WTC11 (cell line): ENCODE measurements around the gene KRTAP5-2. TPM values are rescaled to one million over a fixed set of nuclear protein-coding genes. Genes with fewer than 3 reads are reported as not detected.
A peak's percentile ranks its signal among the peaks of the same experiment; 100 is the strongest.

ENCODE experiments used
- ATAC-seq: fragments of 200-7000 bp; cut with Tn5 transposase; 2 replicates; pipeline ENCODE4 v1.10.0; 2021; ENCODE audit warnings: mild to moderate bottlenecking, moderate library complexity
- CTCF ChIA-PET: fragments of 300-600 bp; sonication (Branson Sonifier 250); formaldehyde crosslinking; loops from one replicate; lab custom pipeline; 2021; ENCODE audit warnings: antibody characterized with exemption; lab: Charles Lee
- POLR2A ChIA-PET: fragments of 350-600 bp; sonication (Branson Sonifier 250); formaldehyde crosslinking; loops from one replicate; lab custom pipeline; 2021; ENCODE audit warnings: antibody characterized with exemption; lab: Charles Lee
- DNase-seq: peaks from one replicate; pipeline ENCODE4 v3.0.0; 2021; ENCODE audit warnings: low spot score
- H3K27ac Mint-ChIP-seq: 2 replicates; pipeline ENCODE4 v1.8.0; 2021; ENCODE audit warnings: mixed read lengths
- H3K27me3 Mint-ChIP-seq: 2 replicates; pipeline ENCODE4 v1.8.0; 2021; ENCODE audit warnings: low read depth, mild to moderate bottlenecking, moderate library complexity, mixed read lengths
- H3K36me3 Mint-ChIP-seq: 2 replicates; pipeline ENCODE4 v1.8.0; 2021; ENCODE audit warnings: mixed read lengths
- H3K4me1 Mint-ChIP-seq: 2 replicates; pipeline ENCODE4 v1.8.0; 2022; ENCODE audit warnings: mixed read lengths
- H3K4me3 Mint-ChIP-seq: 2 replicates; pipeline ENCODE4 v1.8.0; 2021; ENCODE audit warnings: mild to moderate bottlenecking, moderate library complexity, mixed read lengths
- H3K9me3 Mint-ChIP-seq: 2 replicates; pipeline ENCODE4 v1.8.0; 2021; ENCODE audit warnings: mixed read lengths
- CREB1 ChIP-seq: sonication (generic); formaldehyde crosslinking; IDR thresholded peaks from 2 replicates; pipeline ENCODE4 v1.8.0; 2023; ENCODE audit warnings: mild to moderate bottlenecking, missing genetic modification reagents
- E2F4 ChIP-seq: sonication (generic); formaldehyde crosslinking; IDR thresholded peaks from 2 replicates; pipeline ENCODE4 v1.8.1; 2022; ENCODE audit warnings: low read depth, mild to moderate bottlenecking, moderate library complexity, missing genetic modification reagents, borderline replicate concordance
- ELF4 ChIP-seq: sonication (generic); formaldehyde crosslinking; IDR thresholded peaks from 2 replicates; pipeline ENCODE4 v1.8.1; 2022; ENCODE audit warnings: low read depth, mild to moderate bottlenecking, moderate library complexity, missing genetic modification reagents
- ETV6 ChIP-seq: sonication (generic); formaldehyde crosslinking; IDR thresholded peaks from 2 replicates; pipeline ENCODE4 v1.8.1; 2022; ENCODE audit warnings: mild to moderate bottlenecking, missing genetic modification reagents
- FOXP4 ChIP-seq: sonication (generic); formaldehyde crosslinking; IDR thresholded peaks from 2 replicates; pipeline ENCODE4 v1.8.0; 2022; ENCODE audit warnings: mild to moderate bottlenecking, missing genetic modification reagents
- GABPB1 ChIP-seq: sonication (generic); formaldehyde crosslinking; IDR thresholded peaks from 2 replicates; pipeline ENCODE4 v1.8.1; 2023; ENCODE audit warnings: mild to moderate bottlenecking, missing genetic modification reagents
- GTF2I ChIP-seq: fragments of 250-450 bp; sonication (Bioruptor Pico); conservative IDR thresholded peaks from 2 replicates; pipeline ENCODE4 v1.4.0; 2021; ENCODE audit warnings: mild to moderate bottlenecking
- IRF2 ChIP-seq: sonication (generic); formaldehyde crosslinking; IDR thresholded peaks from 2 replicates; pipeline ENCODE4 v1.8.0; 2022; ENCODE audit warnings: low read depth, missing genetic modification reagents, borderline replicate concordance
- KAT7 ChIP-seq: sonication (generic); formaldehyde crosslinking; IDR thresholded peaks from 2 replicates; pipeline ENCODE4 v1.8.1; 2023; ENCODE audit warnings: missing genetic modification reagents, mild to moderate bottlenecking, borderline replicate concordance
- NFE2L1 ChIP-seq: sonication (generic); formaldehyde crosslinking; IDR thresholded peaks from 2 replicates; pipeline ENCODE4 v1.8.1; 2023; ENCODE audit warnings: missing genetic modification reagents
- NR2C2 ChIP-seq: sonication (generic); formaldehyde crosslinking; IDR thresholded peaks from 2 replicates; pipeline ENCODE4 v1.8.0; 2022; ENCODE audit warnings: mild to moderate bottlenecking, missing genetic modification reagents
- NR3C1 ChIP-seq: sonication (generic); formaldehyde crosslinking; conservative IDR thresholded peaks from 2 replicates; pipeline ENCODE4 v1.8.1; 2023; ENCODE audit warnings: low read depth, mild to moderate bottlenecking, missing genetic modification reagents
- PRRX2 ChIP-seq: fragments of 250-450 bp; sonication (Bioruptor Pico); IDR thresholded peaks from 2 replicates; pipeline ENCODE4 v1.8.0; 2021; ENCODE audit warnings: mild to moderate bottlenecking
- SOX15 ChIP-seq: fragments of 250-450 bp; sonication (Bioruptor Pico); IDR thresholded peaks from 2 replicates; pipeline ENCODE4 v1.9.0; 2021; ENCODE audit warnings: mild to moderate bottlenecking
- TEAD1 ChIP-seq: sonication (generic); formaldehyde crosslinking; IDR thresholded peaks from 2 replicates; pipeline ENCODE4 v1.8.0; 2022; ENCODE audit warnings: mild to moderate bottlenecking, missing genetic modification reagents
- USF1 ChIP-seq: sonication (generic); formaldehyde crosslinking; IDR thresholded peaks from 2 replicates; pipeline ENCODE4 v1.8.0; 2022; ENCODE audit warnings: mild to moderate bottlenecking, missing genetic modification reagents
- ZBTB21 ChIP-seq: sonication (generic); formaldehyde crosslinking; IDR thresholded peaks from 2 replicates; pipeline ENCODE4 v1.8.1; 2023; ENCODE audit warnings: mild to moderate bottlenecking, missing genetic modification reagents, borderline replicate concordance
- ZNF423 ChIP-seq: fragments of 250-450 bp; sonication (Bioruptor Pico); IDR thresholded peaks from 2 replicates; pipeline ENCODE4 v2.1.2; 2022; ENCODE audit warnings: mild to moderate bottlenecking, moderate library complexity
- ZSCAN18 ChIP-seq: fragments of 250-450 bp; sonication (Bioruptor Pico); IDR thresholded peaks from 2 replicates; pipeline ENCODE4 v2.1.2; 2022; ENCODE audit warnings: mild to moderate bottlenecking, moderate library complexity
- total RNA-seq: library from RNA; stranded (reverse); gene quantifications from 3 replicates; pipeline ENCODE4 v1.2.3, GENCODE V29; 2021
- TF ChIP-seq, protein P1 (sequence below): sonication (generic); formaldehyde crosslinking; IDR thresholded peaks from 2 replicates; pipeline ENCODE4 v1.8.0; 2022; ENCODE audit warnings: mild to moderate bottlenecking, missing genetic modification reagents
- TF ChIP-seq, protein P2 (sequence below): fragments of 250-450 bp; sonication (Bioruptor Pico); IDR thresholded peaks from 2 replicates; pipeline ENCODE4 v1.8.0; 2021; ENCODE audit warnings: mild to moderate bottlenecking
- TF ChIP-seq, protein P3 (sequence below): fragments of 200-600 bp; IDR thresholded peaks from 2 replicates; pipeline ENCODE4 v1.8.0; 2022; ENCODE audit warnings: antibody characterized with exemption
- TF ChIP-seq, protein P4 (sequence below): sonication (generic); formaldehyde crosslinking; conservative IDR thresholded peaks from 2 replicates; pipeline ENCODE4 v1.8.1; 2022; ENCODE audit warnings: mild to moderate bottlenecking, missing genetic modification reagents

KRTAP5-2 gene
- total RNA-seq, 1 experiment from 2014 or later = not detected

- H3K27me3 Mint-ChIP-seq = peaks cover 67% of the 10 kb centered on the region
- H3K36me3 Mint-ChIP-seq = peaks cover 3% of the 10 kb centered on the region; the same call in 1 of the 2 replicates
- ATAC-seq (peak; percentile 58), DNase-seq (peak; percentile 66)
- CTCF ChIA-PET = interaction anchor here (0.5 to 14.8 kb wide), 39 partner anchors 8 to 392 kb away, joined by 3 to 457 read pairs (median 5); partner anchors contain the start of genes CTSD, KRTAP5-2 and KRTAP5-5
- TF ChIP-seq ZNF423 (CRISPR knock-in tag) (peak; percentile 93), KAT7 (CRISPR knock-in tag) (0 out of 2 replicates have a peak, but pooled peaks have one; percentile 36), E2F4 (CRISPR knock-in tag) (no peak), SOX15 (CRISPR knock-in tag) (no peak), IRF2 (no peak), PRRX2 (CRISPR knock-in tag) (no peak), ZBTB21 (CRISPR knock-in tag) (no peak), TEAD1 (no peak), ELF4 (CRISPR knock-in tag) (no peak), GTF2I (CRISPR knock-in tag) (no peak), ZSCAN18 (CRISPR knock-in tag) (no peak)
- TF ChIP-seq, protein P1, sequence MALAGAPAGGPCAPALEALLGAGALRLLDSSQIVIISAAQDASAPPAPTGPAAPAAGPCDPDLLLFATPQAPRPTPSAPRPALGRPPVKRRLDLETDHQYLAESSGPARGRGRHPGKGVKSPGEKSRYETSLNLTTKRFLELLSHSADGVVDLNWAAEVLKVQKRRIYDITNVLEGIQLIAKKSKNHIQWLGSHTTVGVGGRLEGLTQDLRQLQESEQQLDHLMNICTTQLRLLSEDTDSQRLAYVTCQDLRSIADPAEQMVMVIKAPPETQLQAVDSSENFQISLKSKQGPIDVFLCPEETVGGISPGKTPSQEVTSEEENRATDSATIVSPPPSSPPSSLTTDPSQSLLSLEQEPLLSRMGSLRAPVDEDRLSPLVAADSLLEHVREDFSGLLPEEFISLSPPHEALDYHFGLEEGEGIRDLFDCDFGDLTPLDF = no peak
- TF ChIP-seq, protein P2, sequence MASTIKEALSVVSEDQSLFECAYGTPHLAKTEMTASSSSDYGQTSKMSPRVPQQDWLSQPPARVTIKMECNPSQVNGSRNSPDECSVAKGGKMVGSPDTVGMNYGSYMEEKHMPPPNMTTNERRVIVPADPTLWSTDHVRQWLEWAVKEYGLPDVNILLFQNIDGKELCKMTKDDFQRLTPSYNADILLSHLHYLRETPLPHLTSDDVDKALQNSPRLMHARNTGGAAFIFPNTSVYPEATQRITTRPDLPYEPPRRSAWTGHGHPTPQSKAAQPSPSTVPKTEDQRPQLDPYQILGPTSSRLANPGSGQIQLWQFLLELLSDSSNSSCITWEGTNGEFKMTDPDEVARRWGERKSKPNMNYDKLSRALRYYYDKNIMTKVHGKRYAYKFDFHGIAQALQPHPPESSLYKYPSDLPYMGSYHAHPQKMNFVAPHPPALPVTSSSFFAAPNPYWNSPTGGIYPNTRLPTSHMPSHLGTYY (CRISPR knock-in tag) = no peak
- TF ChIP-seq, protein P3, sequence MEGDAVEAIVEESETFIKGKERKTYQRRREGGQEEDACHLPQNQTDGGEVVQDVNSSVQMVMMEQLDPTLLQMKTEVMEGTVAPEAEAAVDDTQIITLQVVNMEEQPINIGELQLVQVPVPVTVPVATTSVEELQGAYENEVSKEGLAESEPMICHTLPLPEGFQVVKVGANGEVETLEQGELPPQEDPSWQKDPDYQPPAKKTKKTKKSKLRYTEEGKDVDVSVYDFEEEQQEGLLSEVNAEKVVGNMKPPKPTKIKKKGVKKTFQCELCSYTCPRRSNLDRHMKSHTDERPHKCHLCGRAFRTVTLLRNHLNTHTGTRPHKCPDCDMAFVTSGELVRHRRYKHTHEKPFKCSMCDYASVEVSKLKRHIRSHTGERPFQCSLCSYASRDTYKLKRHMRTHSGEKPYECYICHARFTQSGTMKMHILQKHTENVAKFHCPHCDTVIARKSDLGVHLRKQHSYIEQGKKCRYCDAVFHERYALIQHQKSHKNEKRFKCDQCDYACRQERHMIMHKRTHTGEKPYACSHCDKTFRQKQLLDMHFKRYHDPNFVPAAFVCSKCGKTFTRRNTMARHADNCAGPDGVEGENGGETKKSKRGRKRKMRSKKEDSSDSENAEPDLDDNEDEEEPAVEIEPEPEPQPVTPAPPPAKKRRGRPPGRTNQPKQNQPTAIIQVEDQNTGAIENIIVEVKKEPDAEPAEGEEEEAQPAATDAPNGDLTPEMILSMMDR = peak; percentile 86
- TF ChIP-seq, protein P4, sequence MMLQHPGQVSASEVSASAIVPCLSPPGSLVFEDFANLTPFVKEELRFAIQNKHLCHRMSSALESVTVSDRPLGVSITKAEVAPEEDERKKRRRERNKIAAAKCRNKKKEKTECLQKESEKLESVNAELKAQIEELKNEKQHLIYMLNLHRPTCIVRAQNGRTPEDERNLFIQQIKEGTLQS (CRISPR knock-in tag) = no peak
- peaks cover 2% of the 10 kb centered on the region; the same call in 1 of the 2 replicates for H3K4me1 Mint-ChIP-seq
- POLR2A ChIA-PET = interaction anchor here (1.0 to 2.8 kb wide), 3 partner anchors 15 to 53 kb away, joined by 3 to 24 read pairs (median 16); no protein-coding TSS in a partner anchor
- H3K27ac Mint-ChIP-seq = no peak overlapping the region
- peak overlapping the region; percentile 48 for H3K4me3 Mint-ChIP-seq
- H3K9me3 Mint-ChIP-seq = peaks cover 13% of the 10 kb centered on the region
Observed at GRCh38 chr11:1574238-1574932, 23.7 kb downstream of the KRTAP5-2 start.

DNA sequence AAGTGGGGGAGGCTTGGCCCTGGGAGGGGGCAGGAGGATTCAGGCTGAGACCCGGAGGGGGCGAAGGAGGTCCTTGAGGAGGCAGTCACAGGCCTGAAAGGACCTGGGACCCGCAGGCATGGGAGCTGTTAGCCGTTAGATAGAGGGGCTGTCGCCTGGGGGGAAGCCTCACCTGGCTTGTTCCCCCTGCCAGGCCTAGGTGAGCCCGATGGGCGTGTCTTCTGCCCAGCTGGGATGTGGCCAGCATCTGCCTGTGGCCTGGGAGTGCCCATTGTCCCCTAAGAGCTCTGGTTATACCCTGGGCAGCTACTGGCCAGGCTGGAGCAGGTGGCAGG is 24.2 kb downstream of the KRTAP5-2 start:
- H3K4me1 Mint-ChIP-seq = peaks cover 5% of the 10 kb centered on the region
- peaks cover 3% of the 10 kb centered on the region; the same call in 1 of the 2 replicates for H3K36me3 Mint-ChIP-seq
- ATAC-seq = peak; percentile 12
- ChIA-PET CTCF (interaction anchor here (0.9 to 14.8 kb wide), 25 partner anchors 9 to 308 kb away, joined by 3 to 457 read pairs (median 6); partner anchors contain the start of genes CTSD and KRTAP5-5), POLR2A (interaction anchor here (2.3 to 2.8 kb wide), 2 partner anchors 15 to 26 kb away, joined by 16 to 24 read pairs; no protein-coding TSS in a partner anchor)
- DNase-seq = no peak
- no peak overlapping the region for H3K27ac Mint-ChIP-seq
- H3K9me3 Mint-ChIP-seq = peaks cover 9% of the 10 kb centered on the region
- H3K4me3 Mint-ChIP-seq = peak overlapping the region; percentile 48
- TF ChIP-seq NR2C2 (CRISPR knock-in tag) (no peak), NFE2L1 (CRISPR knock-in tag) (no peak), USF1 (CRISPR knock-in tag) (no peak), FOXP4 (CRISPR knock-in tag) (no peak), CREB1 (CRISPR knock-in tag) (no peak), ETV6 (CRISPR knock-in tag) (no peak), NR3C1 (no peak), GABPB1 (CRISPR knock-in tag) (no peak)
- H3K27me3 Mint-ChIP-seq = peaks cover 72% of the 10 kb centered on the region
